Psoas muscle (tissue), 8 donors: Measurements from ENCODE around the gene OR2S2. TPM values are rescaled to one million over a fixed set of nuclear protein-coding genes. Genes with fewer than 3 reads are reported as not detected.
"Not testable (repeated sequence)": the region's sequence is repeated elsewhere in the genome, so short reads cannot be mapped to it uniquely, and the experiment has no call there.

Experiments used
- ATAC-seq, 4 donors: fragments of 200-7000 bp; cut with Tn5 transposase; one replicate each; pipeline ENCODE4 v1.9.1; 2020; ENCODE audit warnings: moderate library complexity in 3 of 4, mild to moderate bottlenecking in 2 of 4
- DNase-seq, 2 donors: peaks; one replicate each; pipeline ENCODE4 v3.0.0-alpha.2; 2020
- H3K27ac ChIP-seq: fragments of 200-600 bp; one replicate; pipeline ENCODE4 v1.8.0; 2022
- H3K27me3 ChIP-seq, 3 donors: fragments of 200-600 bp in 1 of 3; one replicate each; pipeline versions ENCODE4 v1.6.1 to v1.8.0; 2013 to 2022; ENCODE audit warnings: low read length in 2 of 3, mild to moderate bottlenecking in 2 of 3, moderate library complexity in 1 of 3; ENCODE audit not compliant: insufficient read depth in 3 of 3
- H3K36me3 ChIP-seq, 2 donors: fragments of 200-600 bp in 1 of 2; one replicate each; pipeline versions ENCODE4 v1.6.1 to v1.8.0; 2013 to 2022; ENCODE audit warnings: low read depth in 1 of 2, mild to moderate bottlenecking in 1 of 2, moderate library complexity in 1 of 2; ENCODE audit not compliant: insufficient read depth in 1 of 2
- H3K4me1 ChIP-seq: fragments of 200-600 bp; one replicate; pipeline ENCODE4 v1.8.0; 2022
- H3K4me3 ChIP-seq: fragments of 200-600 bp; one replicate; pipeline ENCODE4 v1.8.0; 2022; ENCODE audit warnings: mild to moderate bottlenecking
- H3K9me3 ChIP-seq: fragments of 200-600 bp; one replicate; pipeline ENCODE4 v1.8.0; 2022
- CTCF ChIP-seq: fragments of 200-600 bp; IDR thresholded peaks from one replicate; pipeline ENCODE4 v1.8.0; 2022; ENCODE audit warnings: antibody characterized with exemption
- WGBS, 3 donors: extraction: QIAGEN DNeasy Blood & Tissue Kit; methylation state at CpG; one replicate each; pipeline versions ENCODE4 v1.1.6 to v1.1.7; 2013; 5-methylcytosine and 5-hydroxymethylcytosine counted together
- intact Hi-C, 2 donors: fragments of 100-400 bp; cut with DNase I; formaldehyde crosslinking; loops; one replicate each; pipeline versions ENCODE4 v1.11.0 to v1.14.2; 2022
- polyA plus RNA-seq, 3 donors: library from polyadenylated mRNA; stranded (reverse); fragments of 200-250 nt; gene quantifications; one replicate each; pipeline ENCODE4 v1.2.3, GENCODE V29; 2013
- total RNA-seq, 4 donors: library from RNA; stranded (reverse); fragmentation: NEBNext Ultra II Directional in 2 of 4; extraction: Animal tissue kit (Norgen Biotek cat#: 25700) in 2 of 4; gene quantifications; one replicate each; pipeline versions ENCODE4 v1.2.1 to v1.2.4, GENCODE V29; 2021 to 2023
- donor health status: healthy with polysubstance abuse.
- donor health status: DM: no; HTN: no; CAD: no; lungs with moderate emphysema.
- donor health status: Bipolar disorder and iron deficiency.
- donor health status: healthy.
- donor health status: DM: yes; HTN: yes; CAD: no.
- donor health status: DM: no; HTN: no; CAD: no.
- donor health status: DM: no; HTN: no; CAD: no.
- donor health status: DM: yes; HTN: yes; CAD: no.

OR2S2 gene
- total and polyA plus RNA-seq, 7 donors, result not detected

GRCh38 chr9:35918780-35919179, 39.2 kb downstream of the OR2S2 start:
- Histone ChIP-seq H3K27ac (peak overlapping the region; percentile 54), H3K9me3 (no peaks in the 10 kb centered on the region), H3K36me3 (no peaks in the 10 kb centered on the region), H3K4me3 (no peak overlapping the region), H3K27me3 (no peaks in the 10 kb centered on the region), H3K4me1 (peaks cover 15% of the 10 kb centered on the region)
- TF ChIP-seq CTCF, result no peak
- 80 to 88% (median 87%) methylated on average over 3 of the region's 3 CpGs for WGBS, 3 donors
- no peak for ATAC-seq
- intact Hi-C loops, result no loop called here
- no peak for DNase-seq

GRCh38 chr9:35917261-35917660, 40.7 kb downstream of the OR2S2 start:
- H3K9me3 ChIP-seq, result no peaks in the 10 kb centered on the region
- H3K4me1 ChIP-seq, result peaks cover 9% of the 10 kb centered on the region
- TF ChIP-seq CTCF, result no peak
- no peaks in the 10 kb centered on the region for H3K36me3 ChIP-seq
- ATAC-seq, result no peak
- no peaks in the 10 kb centered on the region for H3K27me3 ChIP-seq
- 80 to 86% (median 81%) methylated on average over 4 of the region's 4 CpGs for WGBS, 3 donors
- no peak overlapping the region for H3K4me3 ChIP-seq
- peak overlapping the region; percentile 66 for H3K27ac ChIP-seq
- intact Hi-C loops, result no loop called here
- no peak for DNase-seq

- DNase-seq (no peak), ATAC-seq (no peak)
- 70 to 78% (median 78%) methylated on average over 16 of the region's 16 CpGs for WGBS, 3 donors
- no peak for TF ChIP-seq CTCF
- H3K27me3 ChIP-seq, result no peaks in the 10 kb centered on the region
- intact Hi-C loops, result no loop called here
- H3K36me3 ChIP-seq, result no peaks in the 10 kb centered on the region
- no peak overlapping the region for H3K4me3 ChIP-seq
- no peak overlapping the region for H3K27ac ChIP-seq
- peaks cover 6% of the 10 kb centered on the region for H3K4me1 ChIP-seq
- no peaks in the 10 kb centered on the region for H3K9me3 ChIP-seq
These were observed 42.2 kb downstream of the OR2S2 start for GRCh38 chr9:35915681-35916294.

GRCh38 chr9:35914301-35914807, 43.6 kb downstream of the OR2S2 start:
- H3K27me3 ChIP-seq, result no peaks in the 10 kb centered on the region
- peak; percentile 49 to 78 for DNase-seq
- WGBS, 3 donors, result 27 to 36% (median 31%) methylated on average over 9 of the region's 9 CpGs
- ATAC-seq, result peak; percentile 47 to 70 (median 58)
- H3K4me1 ChIP-seq, result no peaks in the 10 kb centered on the region
- H3K27ac ChIP-seq, result peak overlapping the region; percentile 54
- no peak overlapping the region for H3K4me3 ChIP-seq
- no peaks in the 10 kb centered on the region for H3K9me3 ChIP-seq
- no peaks in the 10 kb centered on the region for H3K36me3 ChIP-seq
- TF ChIP-seq CTCF, result no peak
- intact Hi-C loops, result no loop called here

- DNase-seq, ATAC-seq, H3K9me3 ChIP-seq, H3K36me3 ChIP-seq, H3K27ac ChIP-seq, H3K27me3 ChIP-seq, H3K4me1 ChIP-seq, intact Hi-C loops, H3K4me3 ChIP-seq: not testable (repeated sequence)
These were observed 44.5 kb downstream of the OR2S2 start for GRCh38 chr9:35913429-35913828.
